ENCODE measurements around the gene PTGDR.

PTGDR gene, protein sequence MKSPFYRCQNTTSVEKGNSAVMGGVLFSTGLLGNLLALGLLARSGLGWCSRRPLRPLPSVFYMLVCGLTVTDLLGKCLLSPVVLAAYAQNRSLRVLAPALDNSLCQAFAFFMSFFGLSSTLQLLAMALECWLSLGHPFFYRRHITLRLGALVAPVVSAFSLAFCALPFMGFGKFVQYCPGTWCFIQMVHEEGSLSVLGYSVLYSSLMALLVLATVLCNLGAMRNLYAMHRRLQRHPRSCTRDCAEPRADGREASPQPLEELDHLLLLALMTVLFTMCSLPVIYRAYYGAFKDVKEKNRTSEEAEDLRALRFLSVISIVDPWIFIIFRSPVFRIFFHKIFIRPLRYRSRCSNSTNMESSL

DNA sequence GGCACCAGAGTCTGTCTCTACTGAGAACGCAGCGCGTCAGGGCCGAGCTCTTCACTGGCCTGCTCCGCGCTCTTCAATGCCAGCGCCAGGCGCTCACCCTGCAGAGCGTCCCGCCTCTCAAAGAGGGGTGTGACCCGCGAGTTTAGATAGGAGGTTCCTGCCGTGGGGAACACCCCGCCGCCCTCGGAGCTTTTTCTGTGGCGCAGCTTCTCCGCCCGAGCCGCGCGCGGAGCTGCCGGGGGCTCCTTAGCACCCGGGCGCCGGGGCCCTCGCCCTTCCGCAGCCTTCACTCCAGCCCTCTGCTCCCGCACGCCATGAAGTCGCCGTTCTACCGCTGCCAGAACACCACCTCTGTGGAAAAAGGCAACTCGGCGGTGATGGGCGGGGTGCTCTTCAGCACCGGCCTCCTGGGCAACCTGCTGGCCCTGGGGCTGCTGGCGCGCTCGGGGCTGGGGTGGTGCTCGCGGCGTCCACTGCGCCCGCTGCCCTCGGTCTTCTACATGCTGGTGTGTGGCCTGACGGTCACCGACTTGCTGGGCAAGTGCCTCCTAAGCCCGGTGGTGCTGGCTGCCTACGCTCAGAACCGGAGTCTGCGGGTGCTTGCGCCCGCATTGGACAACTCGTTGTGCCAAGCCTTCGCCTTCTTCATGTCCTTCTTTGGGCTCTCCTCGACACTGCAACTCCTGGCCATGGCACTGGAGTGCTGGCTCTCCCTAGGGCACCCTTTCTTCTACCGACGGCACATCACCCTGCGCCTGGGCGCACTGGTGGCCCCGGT lies at the start of gene PTGDR:
Gene PTGDR, plus strand, starts transcription at position 198 of the 778 bp plus-strand sequence. Its CDS starts 117 bp downstream, at position 315.
- DNase-seq = no peak

DNA sequence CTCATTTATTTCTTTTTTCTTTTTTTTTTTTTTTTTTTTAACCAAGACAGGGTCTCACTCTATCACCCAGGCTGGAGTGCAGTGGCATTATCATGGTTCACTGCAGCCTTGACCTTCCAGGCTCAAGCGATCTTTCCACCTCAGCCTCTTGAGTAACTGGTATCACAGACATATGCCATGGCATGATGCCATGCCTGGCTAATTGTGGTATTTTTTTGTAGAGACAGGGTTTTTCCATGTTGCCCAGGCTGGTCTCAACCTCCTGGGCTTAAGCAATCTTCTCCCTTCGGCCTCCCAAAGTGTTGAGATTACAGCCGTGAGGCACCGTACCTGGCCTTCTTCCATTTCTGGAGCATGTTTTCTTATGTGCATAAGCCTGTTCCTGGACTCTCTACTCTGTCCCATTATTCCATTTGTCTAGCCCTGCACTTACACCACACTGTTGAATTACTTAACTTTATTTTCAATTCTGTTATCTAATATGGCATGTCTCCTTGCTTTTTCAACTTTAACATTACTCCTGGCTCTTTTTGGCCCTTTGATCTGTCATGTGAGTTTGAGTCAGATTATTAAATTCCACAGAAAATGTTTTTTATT lies 47.9 kb upstream of the PTGDR start:
- DNase-seq = no peak

DNA sequence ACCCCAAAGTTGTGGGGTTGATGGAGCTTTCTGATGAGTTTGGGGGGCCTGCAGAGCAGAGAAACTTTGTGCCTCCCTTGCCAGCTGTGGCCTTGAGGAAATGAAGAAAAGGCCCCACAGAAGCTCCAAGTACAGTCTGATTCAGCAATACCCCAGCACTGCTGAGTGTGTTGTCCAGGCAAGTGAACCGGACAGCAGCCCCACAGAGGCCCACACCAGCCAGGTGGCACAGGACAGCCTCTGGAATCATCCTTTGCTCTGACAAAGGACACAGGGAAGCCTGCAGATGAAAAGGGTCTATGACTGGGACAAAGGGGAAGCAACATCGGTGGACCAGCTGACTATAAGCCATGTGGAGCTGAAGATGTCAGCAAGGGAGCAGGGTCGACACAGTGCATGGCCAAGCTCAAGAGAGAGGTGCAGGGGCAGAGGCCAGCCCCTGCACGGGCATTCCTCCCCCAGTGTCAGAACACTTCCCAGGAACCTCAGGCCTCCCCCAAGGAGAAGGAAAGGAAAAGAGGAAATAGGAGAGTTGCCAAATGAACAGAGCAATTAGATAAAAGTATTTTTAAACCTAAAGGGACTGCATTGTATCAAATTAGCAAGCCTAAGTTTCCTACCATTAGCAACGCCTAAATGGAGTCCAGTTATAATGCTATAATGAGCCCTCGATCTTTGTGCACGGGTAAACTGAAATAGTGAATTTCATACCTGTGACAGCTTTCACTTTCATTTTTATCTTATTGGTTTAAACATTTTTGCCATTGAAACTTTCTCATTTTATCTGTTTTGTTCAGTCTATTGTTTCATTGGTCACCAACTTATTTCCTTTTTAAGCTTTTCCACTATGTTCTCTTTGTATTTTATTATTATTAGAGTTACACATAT lies 46.3 kb upstream of the PTGDR start:
- DNase-seq = no peak

DNA sequence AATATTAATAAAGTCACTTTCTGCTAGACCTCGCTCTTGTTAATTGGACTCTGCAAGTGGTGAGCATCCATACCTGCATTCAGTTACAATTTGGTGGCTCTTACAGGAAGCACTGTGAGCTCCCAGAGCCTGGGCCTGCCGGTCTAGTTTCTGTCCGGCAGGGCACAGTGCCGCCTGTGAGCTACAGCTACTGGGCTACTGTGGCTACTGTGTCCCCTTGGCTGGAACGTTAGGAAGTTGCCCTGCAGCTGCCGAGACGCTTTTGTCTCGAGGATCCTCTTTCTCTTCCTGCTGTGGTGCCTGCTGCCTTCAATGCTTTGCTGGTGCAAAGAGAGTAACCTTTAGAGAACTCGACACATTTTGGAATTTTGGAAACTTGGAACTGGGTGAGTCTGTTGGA lies 44.6 kb upstream of the PTGDR start:
- no peak for DNase-seq

DNA sequence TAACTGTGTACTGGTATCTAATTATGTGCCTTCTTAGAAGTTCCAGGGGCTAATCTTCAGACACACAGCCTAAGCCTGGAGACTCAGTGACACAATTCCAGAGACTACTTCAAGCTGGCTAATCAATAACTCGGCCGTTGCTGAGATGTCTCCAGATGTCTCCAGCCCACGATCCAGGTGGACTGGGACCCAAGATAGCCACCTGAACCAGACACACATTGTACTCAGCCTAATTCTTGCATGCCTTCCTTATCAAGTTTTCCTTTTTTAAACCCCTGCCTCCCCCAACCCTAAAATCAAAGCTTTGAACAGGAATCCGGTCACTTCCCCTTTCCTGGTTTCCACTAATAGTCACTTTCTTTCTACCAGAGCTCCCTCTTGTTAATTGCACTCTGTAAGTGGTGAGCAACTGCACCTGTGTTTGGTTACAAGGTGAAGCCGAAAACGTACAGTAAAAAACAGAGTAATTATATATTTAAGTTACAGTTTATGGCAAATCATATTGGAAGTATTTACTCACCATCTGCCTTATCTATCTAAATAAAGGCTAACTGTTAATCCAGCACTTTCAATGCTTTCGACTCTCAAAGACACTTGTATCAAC lies 39.8 kb upstream of the PTGDR start:
- no peak for DNase-seq

DNA sequence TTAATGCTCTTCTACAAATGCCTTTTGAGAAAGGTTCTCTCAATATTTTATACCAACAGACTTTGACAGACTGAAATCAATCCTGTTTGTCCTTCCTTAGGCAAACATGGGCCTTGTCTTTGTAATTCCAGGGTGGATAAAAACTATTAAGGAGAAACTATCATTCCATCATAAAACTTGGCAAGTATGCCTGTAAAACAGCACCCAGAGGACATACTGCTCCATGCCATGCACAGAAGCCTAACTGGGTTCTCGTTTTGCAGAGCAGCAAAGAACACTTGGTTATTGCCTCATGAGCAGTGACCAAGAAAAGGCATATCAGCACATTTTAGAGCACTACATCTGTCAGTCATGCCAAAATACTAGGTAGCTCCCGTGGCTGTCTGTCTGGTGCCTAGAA lies 33.8 kb upstream of the PTGDR start:
- no peak for DNase-seq

DNA sequence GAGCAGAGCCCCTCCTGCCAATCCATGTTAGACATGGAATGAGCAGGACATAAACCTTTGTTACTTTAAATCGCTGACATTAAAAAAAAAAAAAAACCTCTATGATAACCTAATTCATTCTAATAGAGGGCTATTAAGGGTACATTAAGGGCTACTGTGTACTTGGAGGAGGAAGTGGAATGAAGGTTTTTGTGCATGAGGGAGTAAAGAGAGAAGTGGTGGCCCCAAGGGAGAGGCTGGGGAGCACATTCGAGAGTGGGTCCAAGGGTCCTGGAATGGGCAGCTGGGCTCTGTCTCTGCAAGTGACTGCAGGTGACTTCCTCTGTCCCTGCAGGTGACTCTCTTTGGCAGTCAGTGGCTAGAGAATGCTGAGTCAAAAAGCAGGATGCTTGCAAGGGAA lies 32.1 kb upstream of the PTGDR start:
- DNase-seq = no peak

DNA sequence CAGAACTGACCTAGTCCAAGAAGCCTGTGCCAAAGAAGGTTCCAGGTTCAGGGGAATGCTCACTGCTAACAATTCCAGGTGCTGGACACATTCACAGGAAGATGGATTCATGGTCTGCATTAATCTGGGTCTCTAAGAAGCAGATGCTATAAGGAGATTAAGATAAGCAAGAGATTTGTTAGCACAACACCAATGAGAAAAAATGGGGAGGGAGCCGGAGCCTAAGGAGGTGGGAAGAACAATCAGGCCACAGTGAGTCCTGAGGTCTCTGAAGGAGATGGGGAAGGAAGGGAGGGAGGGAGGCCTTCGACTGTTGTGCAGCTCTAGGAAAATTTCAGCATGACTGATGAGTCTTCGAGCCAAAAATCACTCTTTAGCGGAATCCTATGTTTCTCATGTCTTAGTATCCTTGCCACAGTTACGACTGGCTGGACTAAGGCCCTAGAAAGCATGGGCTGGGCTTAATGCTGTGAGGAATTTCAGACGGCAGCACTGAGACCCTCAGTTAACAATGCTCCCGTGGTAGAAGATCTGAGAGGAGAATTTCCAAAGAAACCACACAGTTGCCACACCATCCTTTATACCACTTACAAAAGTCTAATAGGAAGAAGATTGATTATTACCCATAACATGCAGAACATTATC lies 31.5 kb upstream of the PTGDR start:
- DNase-seq = no peak

DNA sequence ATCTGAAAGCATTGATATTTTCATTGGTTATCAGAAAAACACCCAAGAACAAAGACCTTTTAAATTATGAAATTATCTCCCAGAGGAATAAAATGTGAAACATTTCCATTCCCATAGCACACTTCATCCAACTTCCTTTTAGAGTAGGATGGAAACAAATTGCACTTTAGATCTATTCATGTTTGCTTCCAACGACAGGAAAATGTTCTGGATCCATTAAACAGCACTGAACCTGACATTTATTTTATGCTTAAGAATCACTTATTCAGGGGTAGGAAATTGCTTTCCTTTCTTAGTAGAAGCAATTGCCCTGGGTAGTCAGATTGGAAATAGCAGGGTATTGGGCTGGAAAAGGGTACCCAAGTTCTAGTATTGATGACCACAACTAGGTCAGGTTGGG lies 28.8 kb upstream of the PTGDR start:
- no peak for DNase-seq

DNA sequence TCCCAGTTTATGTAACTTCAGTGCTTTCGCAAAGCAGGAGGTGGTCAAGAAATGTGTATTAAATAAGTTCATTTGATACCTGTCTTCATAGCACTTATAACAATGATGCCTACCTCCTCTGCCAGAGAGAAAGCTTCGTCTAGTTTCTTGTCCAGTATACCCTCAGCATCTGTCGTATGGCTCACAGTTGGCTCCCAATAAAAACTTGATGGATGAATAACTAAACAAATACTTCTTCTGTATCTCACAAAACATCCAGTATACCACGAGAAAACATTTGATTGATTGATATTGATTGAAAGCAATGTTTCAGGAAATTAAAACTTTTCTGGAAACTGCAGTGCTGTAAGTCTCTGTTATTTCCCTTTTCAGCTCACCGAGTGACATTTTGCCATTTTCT lies 26.9 kb upstream of the PTGDR start:
- no peak for DNase-seq

DNA sequence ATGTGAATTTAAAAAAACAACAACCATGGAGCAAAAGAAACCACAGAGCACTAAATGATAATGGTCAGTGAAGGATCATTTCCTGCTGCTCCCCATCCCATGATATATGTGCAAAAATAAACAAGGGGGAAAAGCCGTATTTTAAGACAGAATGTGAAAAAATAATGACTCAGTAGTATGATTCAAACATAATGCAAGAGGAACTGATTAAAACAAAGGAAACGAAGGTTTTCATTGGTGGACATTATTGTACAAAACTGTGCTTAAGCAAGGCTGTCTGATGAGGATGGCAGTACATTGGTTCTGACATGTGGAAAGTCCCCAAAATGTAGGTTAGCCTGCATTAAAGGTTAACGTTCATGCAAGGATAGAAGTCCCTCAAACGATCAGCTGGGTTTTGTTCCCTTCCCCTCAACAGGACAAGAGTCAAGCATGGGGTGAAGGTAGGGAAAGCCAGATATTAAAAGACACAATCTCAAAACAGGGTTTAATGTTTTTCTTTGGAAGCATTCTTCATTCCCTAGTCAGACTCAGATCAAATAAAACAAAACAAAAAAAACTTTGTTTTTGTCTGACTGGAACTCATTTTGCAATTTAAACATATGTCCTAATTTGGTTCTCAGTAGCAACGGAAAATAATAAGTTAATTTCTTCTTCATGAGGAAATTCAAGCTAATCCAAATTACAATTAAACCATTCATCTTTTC lies 26.3 kb upstream of the PTGDR start:
- DNase-seq = no peak

DNA sequence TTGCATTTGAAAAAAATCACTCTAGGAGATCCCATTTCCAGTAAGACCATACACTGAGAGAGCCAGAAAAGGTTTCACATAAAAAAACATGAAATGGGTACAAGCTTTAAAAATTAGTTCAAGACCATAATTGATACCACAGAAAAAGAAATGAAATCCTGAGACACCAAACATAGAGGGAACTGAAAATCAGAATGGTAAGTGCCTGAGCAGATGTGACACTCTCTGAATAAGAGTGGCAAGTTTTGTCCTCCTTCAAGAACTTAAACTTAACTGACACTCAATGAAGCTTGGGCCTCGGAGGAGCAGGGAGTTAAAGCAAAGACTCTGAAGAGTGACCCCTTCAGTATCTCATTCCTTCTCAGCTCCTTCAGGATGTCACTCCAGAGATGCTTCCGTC lies 23.2 kb upstream of the PTGDR start:
- DNase-seq = no peak

DNA sequence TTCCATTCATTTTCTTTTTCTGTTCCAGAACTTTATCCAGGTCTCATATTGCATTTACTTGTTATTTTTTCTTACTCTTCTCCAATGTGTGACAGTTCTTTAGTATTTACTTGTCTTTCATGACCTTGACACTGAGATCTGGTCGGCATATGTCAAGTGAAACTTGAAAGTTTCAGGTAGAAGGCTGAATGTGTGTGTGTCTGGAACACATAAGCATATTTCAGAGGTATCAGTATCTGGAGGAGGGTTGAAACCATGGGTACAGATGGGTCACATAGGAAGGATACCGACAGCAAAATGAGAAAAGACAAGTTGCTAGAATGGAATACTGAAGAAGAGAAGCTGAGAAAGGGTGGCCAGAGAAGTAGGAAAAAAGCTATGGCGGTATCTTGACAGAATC lies 22.5 kb upstream of the PTGDR start:
- no peak for DNase-seq

DNA sequence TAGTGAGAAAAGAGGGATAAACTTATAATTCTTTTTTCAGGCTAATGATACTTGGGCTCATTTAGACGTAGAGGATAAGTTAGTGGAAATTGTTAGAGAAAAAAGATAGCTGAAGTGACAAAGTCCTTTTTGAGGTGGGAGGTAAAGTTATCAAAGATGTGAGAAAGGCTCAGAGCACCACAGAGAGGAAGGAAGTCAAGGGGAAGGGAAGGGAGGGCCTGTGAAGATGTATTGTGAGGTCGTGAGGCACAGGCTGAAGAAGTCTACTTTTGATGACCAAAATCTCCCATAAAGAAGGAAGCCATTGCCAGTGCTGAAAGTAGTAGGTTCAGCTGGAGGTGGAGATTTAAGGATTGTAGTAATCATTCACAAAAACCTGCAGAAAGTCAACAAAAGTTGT lies 19.4 kb upstream of the PTGDR start:
- DNase-seq = no peak

DNA sequence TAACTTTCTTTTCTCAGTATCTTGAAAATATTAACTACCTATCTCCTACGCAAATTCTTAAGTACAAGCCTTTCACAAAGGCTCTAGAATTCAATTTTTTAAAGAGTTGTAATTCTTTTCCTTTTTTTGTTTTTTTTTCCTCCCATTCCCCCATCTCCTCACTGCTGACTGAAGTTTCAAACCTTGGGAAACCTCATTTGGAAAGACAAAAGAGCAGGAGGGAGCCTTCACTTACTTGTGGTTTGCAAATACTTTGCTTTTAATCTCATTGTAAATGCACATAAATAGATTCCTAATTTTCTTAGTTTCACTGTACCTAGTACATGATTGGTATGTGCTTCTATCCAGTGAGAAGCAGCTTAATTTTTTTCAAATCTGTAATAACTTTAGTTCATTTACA lies 15.8 kb upstream of the PTGDR start:
- DNase-seq = no peak

DNA sequence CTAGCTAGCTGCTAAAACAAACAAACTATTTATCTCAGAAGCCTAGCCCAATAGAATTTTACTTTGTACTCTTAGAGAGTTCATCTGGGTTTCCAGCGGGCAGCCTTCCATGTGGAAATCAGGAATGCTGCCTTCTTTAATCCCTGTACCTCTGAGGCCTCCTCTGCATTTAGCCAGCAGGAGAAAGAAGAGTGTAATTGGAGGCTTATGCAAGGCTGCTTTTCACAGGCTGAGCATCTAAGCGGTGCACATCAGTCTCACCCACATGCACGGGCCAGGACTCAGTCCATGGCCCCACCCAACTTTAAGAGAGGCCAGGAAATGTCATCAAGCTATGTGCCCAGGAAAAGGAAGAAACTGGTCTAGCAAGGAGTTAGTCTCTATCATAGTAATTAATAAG lies 14.0 kb upstream of the PTGDR start:
- DNase-seq = no peak

DNA sequence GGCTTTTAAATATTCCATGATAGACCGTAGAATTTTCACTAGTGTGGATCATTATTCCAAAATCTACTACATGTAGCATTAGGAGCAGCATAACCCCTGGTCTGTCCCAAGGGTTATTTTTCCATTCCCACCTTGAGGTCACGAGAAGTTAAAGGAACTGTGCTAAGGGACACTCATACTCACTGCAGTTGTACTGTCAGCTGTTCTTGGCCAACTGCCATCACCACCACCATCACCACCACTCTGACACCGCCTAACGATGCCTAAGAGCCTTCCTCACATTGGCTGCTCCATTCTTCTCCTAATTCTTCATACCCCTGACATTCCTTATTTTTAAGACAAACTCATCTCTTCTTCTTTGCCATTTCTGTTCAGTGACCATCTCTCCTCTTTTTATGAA lies 13.4 kb upstream of the PTGDR start:
- no peak for DNase-seq

DNA sequence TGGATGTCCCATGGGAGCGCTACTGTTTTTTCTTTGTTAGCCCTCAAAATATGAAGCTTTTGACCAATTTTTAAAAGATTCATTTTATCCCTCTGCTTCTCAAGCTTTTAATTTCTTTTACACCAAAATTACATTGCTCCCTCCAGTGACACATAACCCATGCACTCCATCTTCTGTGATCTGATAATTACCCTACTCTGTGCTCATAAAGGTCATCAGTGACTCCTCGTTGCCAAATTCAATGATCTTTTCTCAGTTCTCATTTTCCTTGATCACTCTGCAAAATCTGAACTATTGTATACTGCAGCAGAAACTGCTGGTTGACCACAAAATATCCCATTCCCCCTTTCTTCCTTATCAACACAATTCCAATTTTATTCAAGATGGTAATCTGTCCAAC lies 8.7 kb upstream of the PTGDR start:
- no peak for DNase-seq

DNA sequence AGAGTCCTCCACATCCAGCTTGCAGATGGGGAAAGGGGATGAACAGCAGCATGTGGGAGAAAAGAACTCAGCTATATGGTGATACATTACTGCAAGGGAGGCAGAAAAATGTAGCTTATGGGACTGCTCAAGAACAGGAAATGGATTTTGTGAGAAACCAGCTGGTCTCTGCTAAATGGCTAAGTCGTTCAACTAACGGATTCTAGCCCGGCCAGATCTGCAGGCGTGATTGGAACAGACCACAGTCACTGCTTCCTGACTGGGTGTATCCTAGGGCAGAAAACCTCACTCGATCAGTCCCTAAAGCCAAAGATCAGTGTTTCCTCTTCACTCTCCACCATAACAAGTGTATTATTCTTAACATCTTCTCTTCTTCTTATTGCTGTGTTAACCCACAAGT lies 8.1 kb upstream of the PTGDR start:
- DNase-seq = no peak

DNA sequence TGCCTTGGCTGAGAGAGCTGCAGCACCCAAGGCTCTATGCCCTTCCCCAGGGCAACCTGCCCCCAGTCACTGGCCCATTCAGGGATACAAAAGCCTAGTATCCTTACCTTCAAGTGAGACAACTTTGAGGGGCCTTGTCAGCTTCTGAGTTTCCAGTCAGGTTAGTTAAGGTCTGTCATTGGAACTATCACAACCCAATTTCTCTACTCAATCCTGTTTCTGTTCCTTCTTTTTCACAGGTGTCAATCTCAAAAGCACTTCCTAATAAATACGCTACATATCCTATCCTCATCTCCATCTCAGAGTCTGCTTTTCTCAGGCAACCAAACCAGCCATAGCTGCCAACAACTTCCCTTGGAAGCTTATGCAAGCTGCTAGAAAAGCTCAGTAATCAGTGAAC lies 4.9 kb upstream of the PTGDR start:
- no peak for DNase-seq

DNA sequence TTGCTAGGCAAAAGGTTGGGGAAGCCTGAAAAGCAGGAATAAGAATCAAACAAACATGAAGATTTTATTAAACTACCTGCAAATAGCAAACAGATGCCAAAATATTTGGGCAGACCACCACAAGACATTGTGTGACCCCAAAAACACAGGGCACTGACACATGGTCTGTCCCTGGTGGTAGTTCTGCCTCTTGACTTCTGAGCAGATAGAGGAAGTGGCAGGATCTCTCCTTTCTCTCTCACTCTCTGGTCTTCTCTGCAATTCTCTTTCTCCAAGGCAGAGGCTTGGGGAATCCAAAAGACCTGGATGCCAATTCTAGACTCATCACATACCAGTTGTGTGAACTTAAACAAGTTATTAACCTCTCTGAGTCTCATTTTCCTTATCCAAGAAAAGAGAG lies 4.3 kb upstream of the PTGDR start:
- DNase-seq = no peak

DNA sequence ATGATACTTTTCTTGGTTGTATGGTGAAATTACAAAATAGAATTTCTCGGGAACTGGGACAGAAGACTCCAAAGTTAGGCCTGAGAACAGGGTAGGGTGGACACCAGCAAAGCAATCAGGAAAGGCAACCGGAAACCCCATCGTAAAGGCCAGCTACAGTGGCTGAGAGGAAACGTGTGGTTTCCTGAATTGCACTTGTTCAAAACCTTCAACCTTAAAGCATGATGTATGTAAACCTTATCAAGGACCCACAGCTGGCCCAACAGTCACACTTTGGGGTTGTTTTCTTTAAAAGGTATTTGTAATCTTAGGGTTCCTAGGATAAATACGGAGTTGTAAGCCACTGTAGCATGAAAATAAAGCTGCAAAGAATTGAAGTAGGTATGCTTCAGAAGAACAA lies 2.2 kb upstream of the PTGDR start:
- peak; percentile 83 for DNase-seq

Measured in GF-D8 (cell line).